Renal pelvis (tissue), 3 donors: Measurements from ENCODE around the gene DDRGK1. TPM values are rescaled to one million over a fixed set of nuclear protein-coding genes. Genes with fewer than 3 reads are reported as not detected.

Source experiments
- polyA plus RNA-seq, 3 donors: library from polyadenylated mRNA; unstranded; fragments of 120-200 nt; gene quantifications; one replicate each; pipeline ENCODE4 v1.2.1, GENCODE V29; 2013; ENCODE audit not compliant: insufficient read length in 3 of 3

The DDRGK1 gene
- polyA plus RNA-seq, 3 donors: 55.4 to 65.8 (median 60.8) TPM

Other genes starting within 250 kb of the DDRGK1 start
- gene GNRH2, start 161.1 kb downstream of the DDRGK1 start, polyA plus RNA-seq: 1 to 10 TPM in 2 of 3 donors, under 1 TPM in 1; 0.58 to 1.4 (median 1.0) TPM
- gene MRPS26, start 158.6 kb downstream of the DDRGK1 start, polyA plus RNA-seq: 10 to 100 TPM; 63.5 to 81.1 (median 70.7) TPM
- 1 to 10 TPM in 1 of 3 donors, under 1 TPM in 2; 0.81 to 1.0 (median 0.83) TPM for gene OXT, start 133.1 kb downstream of the DDRGK1 start, polyA plus RNA-seq
- gene AVP, start 120.0 kb downstream of the DDRGK1 start, polyA plus RNA-seq: under 1 TPM in 2 of 3 donors, not detected in 1; 0.34 to 0.47 TPM
- gene FASTKD5, start 44.8 kb downstream of the DDRGK1 start, polyA plus RNA-seq: 10 to 100 TPM; 17.8 to 19.1 (median 18.3) TPM
- 10 to 100 TPM in 1 of 3 donors, 1 to 10 TPM in 2; 9.3 to 10.2 (median 9.9) TPM for gene UBOX5, start 44.8 kb downstream of the DDRGK1 start, polyA plus RNA-seq
- 10 to 100 TPM; 16.5 to 20.6 (median 19.9) TPM for gene LZTS3, start 31.1 kb downstream of the DDRGK1 start, polyA plus RNA-seq
- gene ITPA, start 4.8 kb upstream of the DDRGK1 start, polyA plus RNA-seq: 10 to 100 TPM; 61.3 to 80.5 (median 69.5) TPM
- 1 to 10 TPM; 2.3 to 3.6 (median 3.0) TPM for gene SLC4A11, start 34.5 kb upstream of the DDRGK1 start, polyA plus RNA-seq
- 10 to 100 TPM; 24.9 to 38.2 (median 35.4) TPM for gene DNAAF9, start 203.0 kb upstream of the DDRGK1 start, polyA plus RNA-seq